Measurements from ENCODE around the gene ZBTB20. TPM values are rescaled to one million over a fixed set of nuclear protein-coding genes. Genes with fewer than 3 reads are reported as not detected.

The ZBTB20 gene
- total and polyA plus RNA-seq, 10 of the 15 experiments (the other 5 are each of a cell fraction or from before 2014, with no cell fraction given) = 0.20 to 5.5 (median 2.2) TPM

DNA sequence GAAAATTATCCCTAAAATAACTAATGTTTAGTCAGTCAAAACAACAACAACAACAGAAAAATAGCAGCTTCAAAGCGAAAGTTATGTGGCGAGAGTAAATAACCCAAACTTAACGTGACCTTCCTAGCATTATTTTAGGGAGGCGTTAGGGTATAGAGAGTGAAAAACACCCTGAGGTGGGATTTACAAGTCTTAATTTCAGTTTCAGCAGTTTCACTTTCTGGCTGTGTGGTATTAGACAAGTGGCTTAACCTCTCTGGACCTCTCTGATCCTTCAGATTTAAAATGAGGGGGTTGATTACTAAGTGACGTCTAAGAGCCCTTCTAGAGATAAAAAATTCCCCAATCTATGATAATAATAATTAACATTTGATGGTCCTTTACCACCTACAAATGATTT, 291.2 kb downstream of the ZBTB20 start:
- in situ Hi-C loops (cut with MboI) = no loop called here
- intact Hi-C loops (cut with micrococcal nuclease; ENCODE audit: unreplicated experiment) = no loop called here
- Histone ChIP-seq H3K9ac (ENCODE audit: control insufficient read depth, insufficient read depth, low read length) (no peak overlapping the region), H2AFZ (ENCODE audit: control insufficient read depth, low read depth, low read length) (0 out of 2 replicates have a peak overlapping the region, but pooled peaks have one; percentile 38), H3K79me2 (ENCODE audit: control insufficient read depth, insufficient read depth, low read length) (no peaks in the 10 kb centered on the region), H3K27ac (ENCODE audit: control insufficient read depth, insufficient read depth) (no peak overlapping the region), H3K36me3 (ENCODE audit: control insufficient read depth in 2 of 2, insufficient read depth in 2 of 2, low read length in 1 of 2) (no peaks in the 10 kb centered on the region), H3K4me2 (ENCODE audit: control insufficient read depth, insufficient read depth) (peak overlapping the region; percentile 61), H3K9me3 (replicated peaks; ENCODE audit: control insufficient read depth, insufficient read depth, low read length) (no peaks in the 10 kb centered on the region), H3K4me3 (no peak overlapping the region), H4K20me1 (ENCODE audit: control insufficient read depth, insufficient read depth) (no peaks in the 10 kb centered on the region), H3K27me3 (replicated peaks in 1 of 2; ENCODE audit: control insufficient read depth in 2 of 2, insufficient read depth in 2 of 2, low read length in 1 of 2) (no peaks in the 10 kb centered on the region), H3K4me1 (ENCODE audit: control insufficient read depth, insufficient read depth, low read length) (peaks cover 7% of the 10 kb centered on the region; the same call in 1 of the 2 replicates)
- no TSS peak for BruUV-seq (replicated peaks)
- DNase-seq (ENCODE audit: low read depth, low spot score) (no peak), FAIRE-seq (peak; percentile 38), ATAC-seq (peak; percentile 77)
- TF ChIP-seq NFIC (IDR thresholded peaks at IDR 0.05; ENCODE audit: low read depth, low read length) = no peak
- peak; percentile 44; the same call in 1 of the 2 replicates for TF ChIP-seq SMARCA5 (IDR thresholded peaks at IDR 0.05)
- no peak for TF ChIP-seq RAD21 (IDR thresholded peaks at IDR 0.05; ENCODE audit: insufficient read depth, low read depth, low read length)
- no peak for TF ChIP-seq SPI1 (IDR thresholded peaks at IDR 0.05; ENCODE audit: borderline replicate concordance, insufficient read depth, low read depth, low read length)
- no peak for TF ChIP-seq TBL1XR1 (IDR thresholded peaks at IDR 0.05; ENCODE audit: low read depth, low read length)
- ChIA-PET RAD21 (ENCODE audit: unreplicated experiment) (no interaction called here), POLR2A (no interaction called here), SMC1A (ENCODE audit: uncharacterized antibody, unreplicated experiment) (interaction anchor here (1.0 to 1.4 kb wide), 4 partner anchors 10 to 24 kb away, joined by 3 read pairs; no protein-coding TSS in a partner anchor), CTCF (interaction anchor here (0.9 kb wide), 1 partner anchor 23 kb away, joined by 3 read pairs; no protein-coding TSS in a partner anchor)
- 35% methylated on average over 5 of the region's 5 CpGs for WGBS (ENCODE audit: insufficient coverage, insufficient replicate concordance, low lambda C conversion rate, missing lambda C conversion rate)

DNA sequence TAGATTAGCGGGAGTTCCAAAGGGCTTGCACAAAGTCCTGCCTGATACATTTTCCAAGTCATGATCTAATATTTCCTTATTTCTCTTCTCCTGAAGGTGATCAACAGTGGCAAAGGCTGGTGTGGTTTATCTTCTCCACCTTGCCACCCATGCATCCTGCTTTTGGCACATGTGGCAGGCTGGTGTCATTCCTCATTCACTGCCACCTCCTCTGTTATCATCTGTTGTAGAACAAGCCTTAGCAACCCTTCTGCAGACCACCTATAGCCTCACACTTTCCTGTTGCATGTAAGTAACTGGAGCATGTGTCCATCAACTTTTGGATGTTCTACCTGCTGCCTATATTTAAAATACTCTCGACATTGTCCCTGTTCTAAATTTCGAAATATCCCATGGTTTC, 294.1 kb downstream of the ZBTB20 start:
- ChIA-PET SMC1A (ENCODE audit: uncharacterized antibody, unreplicated experiment) (interaction anchor here (0.6 kb wide), 1 partner anchor 10 kb away, joined by 3 read pairs; no protein-coding TSS in a partner anchor), CTCF (no interaction called here), POLR2A (no interaction called here), RAD21 (ENCODE audit: unreplicated experiment) (no interaction called here)
- H3K4me1 ChIP-seq (ENCODE audit: control insufficient read depth, insufficient read depth, low read length) = peaks cover 7% of the 10 kb centered on the region; the same call in 1 of the 2 replicates
- no peaks in the 10 kb centered on the region for H3K27me3 ChIP-seq (replicated peaks in 1 of 2; ENCODE audit: control insufficient read depth in 2 of 2, insufficient read depth in 2 of 2, low read length in 1 of 2)
- no peaks in the 10 kb centered on the region for H3K36me3 ChIP-seq (ENCODE audit: control insufficient read depth in 2 of 2, insufficient read depth in 2 of 2, low read length in 1 of 2)
- H3K27ac ChIP-seq (ENCODE audit: control insufficient read depth, insufficient read depth) = no peak overlapping the region
- H3K9ac ChIP-seq (ENCODE audit: control insufficient read depth, insufficient read depth, low read length) = no peak overlapping the region
- FAIRE-seq = no peak
- no peaks in the 10 kb centered on the region for H3K79me2 ChIP-seq (ENCODE audit: control insufficient read depth, insufficient read depth, low read length)
- no TSS peak for BruUV-seq (replicated peaks)
- H3K4me2 ChIP-seq (ENCODE audit: control insufficient read depth, insufficient read depth) = no peak overlapping the region
- H2AFZ ChIP-seq (ENCODE audit: control insufficient read depth, low read depth, low read length) = no peak overlapping the region
- in situ Hi-C loops (cut with MboI) (no loop called here), intact Hi-C loops (cut with micrococcal nuclease; ENCODE audit: unreplicated experiment) (no loop called here)
- 76% methylated on average over 3 of the region's 3 CpGs for WGBS (ENCODE audit: insufficient coverage, insufficient replicate concordance, low lambda C conversion rate, missing lambda C conversion rate)
- no peak for ATAC-seq
- no peaks in the 10 kb centered on the region for H3K9me3 ChIP-seq (replicated peaks; ENCODE audit: control insufficient read depth, insufficient read depth, low read length)
- no peak overlapping the region for H3K4me3 ChIP-seq
- H4K20me1 ChIP-seq (ENCODE audit: control insufficient read depth, insufficient read depth) = no peaks in the 10 kb centered on the region
- no peak for DNase-seq (ENCODE audit: low read depth, low spot score)
- TF ChIP-seq ZNF24 (IDR thresholded peaks at IDR 0.05) = no peak
- TF ChIP-seq RUNX3 (IDR thresholded peaks at IDR 0.05; ENCODE audit: low read length) = no peak
- no peak for TF ChIP-seq POU2F2 (IDR thresholded peaks at IDR 0.05; ENCODE audit: borderline replicate concordance, low read depth, low read length)
- TF ChIP-seq MYB (IDR thresholded peaks at IDR 0.05; ENCODE audit: borderline replicate concordance, low read depth, low read length) = no peak
- TF ChIP-seq ZNF384 (IDR thresholded peaks at IDR 0.05; ENCODE audit: borderline replicate concordance, low read depth, low read length) = no peak
- TF ChIP-seq, protein P1, sequence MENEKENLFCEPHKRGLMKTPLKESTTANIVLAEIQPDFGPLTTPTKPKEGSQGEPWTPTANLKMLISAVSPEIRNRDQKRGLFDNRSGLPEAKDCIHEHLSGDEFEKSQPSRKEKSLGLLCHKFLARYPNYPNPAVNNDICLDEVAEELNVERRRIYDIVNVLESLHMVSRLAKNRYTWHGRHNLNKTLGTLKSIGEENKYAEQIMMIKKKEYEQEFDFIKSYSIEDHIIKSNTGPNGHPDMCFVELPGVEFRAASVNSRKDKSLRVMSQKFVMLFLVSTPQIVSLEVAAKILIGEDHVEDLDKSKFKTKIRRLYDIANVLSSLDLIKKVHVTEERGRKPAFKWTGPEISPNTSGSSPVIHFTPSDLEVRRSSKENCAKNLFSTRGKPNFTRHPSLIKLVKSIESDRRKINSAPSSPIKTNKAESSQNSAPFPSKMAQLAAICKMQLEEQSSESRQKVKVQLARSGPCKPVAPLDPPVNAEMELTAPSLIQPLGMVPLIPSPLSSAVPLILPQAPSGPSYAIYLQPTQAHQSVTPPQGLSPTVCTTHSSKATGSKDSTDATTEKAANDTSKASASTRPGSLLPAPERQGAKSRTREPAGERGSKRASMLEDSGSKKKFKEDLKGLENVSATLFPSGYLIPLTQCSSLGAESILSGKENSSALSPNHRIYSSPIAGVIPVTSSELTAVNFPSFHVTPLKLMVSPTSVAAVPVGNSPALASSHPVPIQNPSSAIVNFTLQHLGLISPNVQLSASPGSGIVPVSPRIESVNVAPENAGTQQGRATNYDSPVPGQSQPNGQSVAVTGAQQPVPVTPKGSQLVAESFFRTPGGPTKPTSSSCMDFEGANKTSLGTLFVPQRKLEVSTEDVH (IDR thresholded peaks at IDR 0.05; ENCODE audit: low read depth, partially characterized antibody) = no peak
- TF ChIP-seq RBBP5 (conservative IDR thresholded peaks at IDR 0.05) = no peak
- no peak for TF ChIP-seq CREB1 (IDR thresholded peaks at IDR 0.05; ENCODE audit: low read depth)
- TF ChIP-seq POLR2AphosphoS2 (IDR thresholded peaks at IDR 0.05; ENCODE audit: low read depth, low read length) = no peak
